IPS-NIHi11 (cell line): ENCODE results near the gene KLHL3.

Source experiments
- DNase-seq: peaks from one replicate; pipeline ENCODE4 v3.0.0; 2012; ENCODE audit warnings: mixed read lengths, low spot score

The KLHL3 gene

DNA sequence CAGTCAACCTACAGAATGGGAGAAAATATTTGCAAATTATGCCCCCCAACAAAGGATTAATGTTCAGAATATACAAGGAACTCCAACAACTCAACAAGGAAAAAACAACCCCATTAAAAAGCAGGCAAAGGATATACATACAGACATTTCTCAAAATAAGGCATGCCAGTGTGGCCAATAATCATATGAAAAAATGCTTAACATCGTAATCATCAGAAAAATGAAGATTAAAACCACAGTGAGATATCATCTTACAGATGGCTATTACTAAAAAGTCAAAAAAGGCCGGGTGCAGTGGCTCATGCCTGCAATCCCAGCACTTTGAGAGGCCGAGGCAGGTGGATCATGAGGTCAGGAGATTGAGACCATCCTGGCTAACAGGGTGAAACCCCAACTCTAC is 103.2 kb downstream of the KLHL3 start:
- DNase-seq = no peak

DNA sequence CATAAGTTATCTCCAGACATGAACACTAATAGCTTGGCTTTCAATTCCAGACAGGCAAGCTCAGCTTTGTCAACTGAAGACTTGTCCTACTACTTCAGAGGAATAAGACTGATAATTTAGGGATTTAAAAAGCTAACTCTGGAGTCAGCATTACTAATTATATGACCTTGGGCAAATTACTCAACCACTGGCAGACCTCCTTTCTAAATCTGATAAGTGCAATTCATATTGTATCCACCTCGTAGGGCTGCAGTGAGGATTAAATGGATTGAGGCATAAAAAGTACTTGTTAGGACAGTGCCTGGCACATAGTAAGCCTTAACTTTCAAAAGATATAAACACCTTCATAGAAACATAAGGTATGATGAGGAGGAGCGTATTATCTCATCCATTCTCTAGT is 104.4 kb downstream of the KLHL3 start:
- DNase-seq = no peak

DNA sequence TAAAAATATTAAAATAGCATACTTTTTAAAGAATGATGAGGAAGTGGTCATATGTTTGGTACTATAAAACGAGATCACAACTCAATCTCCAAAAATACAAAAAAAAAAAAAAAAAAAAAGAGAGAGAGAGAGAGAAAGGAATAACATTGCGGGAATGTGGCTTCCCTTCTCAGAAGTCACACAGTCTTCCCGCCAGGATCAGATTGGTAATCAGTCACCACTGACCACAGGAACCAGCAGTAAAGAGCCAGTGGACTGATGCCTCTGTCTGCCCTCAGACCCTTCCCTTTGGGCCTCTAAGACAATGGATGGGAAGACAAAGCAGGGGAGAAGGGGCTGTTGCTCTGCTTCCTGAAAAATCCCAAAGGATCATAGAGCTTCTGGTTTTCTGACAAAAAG is 104.9 kb downstream of the KLHL3 start:
- DNase-seq = no peak

DNA sequence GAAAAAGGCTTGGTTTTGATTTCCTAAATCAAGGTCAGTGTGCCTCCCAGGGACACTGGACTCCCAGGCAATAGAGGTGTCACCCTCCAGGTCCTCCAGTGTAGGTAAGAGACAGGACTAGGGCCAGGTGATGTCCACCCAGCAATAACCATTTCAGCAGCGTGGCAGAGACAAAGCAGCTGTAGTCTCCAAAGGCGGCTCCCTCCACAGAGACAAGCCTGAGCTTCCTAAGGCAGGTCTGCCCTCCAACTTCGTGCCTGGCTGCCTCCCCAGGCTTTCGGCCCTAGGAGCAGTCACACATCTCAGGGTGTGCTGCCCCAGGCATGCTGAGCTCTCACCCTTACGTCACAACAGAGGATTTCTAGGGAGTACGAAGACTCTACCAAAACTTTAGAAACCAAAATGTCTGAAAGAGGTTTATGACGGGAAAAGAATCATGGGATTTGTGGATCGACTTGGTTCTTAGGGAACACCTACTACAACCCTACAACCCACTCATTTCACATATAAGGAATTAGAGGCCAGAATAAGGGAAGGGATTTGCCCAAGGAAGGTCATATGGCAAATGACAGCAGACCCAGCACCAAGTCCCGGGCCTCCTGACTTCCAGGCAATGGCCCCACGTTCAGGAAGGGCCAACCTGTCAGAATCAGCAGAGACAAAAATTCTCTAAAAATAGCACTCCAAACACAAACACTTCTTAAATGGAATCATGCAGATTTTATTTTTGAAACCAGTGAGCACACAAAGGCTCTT is 105.5 kb downstream of the KLHL3 start:
- DNase-seq = no peak

DNA sequence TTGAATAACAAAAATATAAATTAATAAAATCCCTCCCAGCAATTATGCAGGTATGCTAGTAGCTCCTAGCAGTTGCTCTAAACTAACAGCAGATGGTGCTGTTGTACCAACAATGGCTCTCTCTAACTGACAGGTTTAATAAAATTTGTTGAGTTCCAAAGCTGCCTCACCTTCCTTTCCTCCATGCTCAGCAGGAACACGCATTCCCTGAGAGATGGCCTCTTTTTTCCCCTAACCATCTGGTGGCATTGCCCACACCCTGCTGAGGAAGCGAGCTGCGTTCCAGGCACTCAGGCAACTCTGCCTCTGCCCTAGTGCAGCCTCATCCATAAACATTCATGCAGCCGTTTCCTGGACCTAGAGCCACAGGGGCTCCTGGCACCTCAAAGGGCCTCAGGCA is 106.2 kb downstream of the KLHL3 start:
- DNase-seq = peak; percentile 72

DNA sequence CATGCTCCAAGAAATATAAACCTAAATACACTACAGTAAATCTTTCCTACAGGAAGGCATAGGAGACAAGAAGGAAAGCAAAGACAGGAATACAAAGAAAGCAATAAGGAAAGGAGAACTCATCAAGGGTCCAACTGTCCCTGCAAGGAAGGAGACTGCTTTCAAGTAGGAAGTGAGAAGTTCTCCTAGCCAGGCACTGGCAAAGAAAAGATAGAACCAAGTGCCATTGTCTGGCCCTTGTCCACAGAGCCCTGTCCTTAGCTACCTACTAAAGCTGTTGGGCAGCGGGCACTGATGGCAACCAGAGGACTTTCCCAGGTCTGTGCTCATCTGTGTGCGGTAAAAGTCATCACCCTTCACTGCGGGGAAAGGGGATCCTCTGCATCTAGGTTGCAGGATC is 108.2 kb downstream of the KLHL3 start:
- DNase-seq = no peak

DNA sequence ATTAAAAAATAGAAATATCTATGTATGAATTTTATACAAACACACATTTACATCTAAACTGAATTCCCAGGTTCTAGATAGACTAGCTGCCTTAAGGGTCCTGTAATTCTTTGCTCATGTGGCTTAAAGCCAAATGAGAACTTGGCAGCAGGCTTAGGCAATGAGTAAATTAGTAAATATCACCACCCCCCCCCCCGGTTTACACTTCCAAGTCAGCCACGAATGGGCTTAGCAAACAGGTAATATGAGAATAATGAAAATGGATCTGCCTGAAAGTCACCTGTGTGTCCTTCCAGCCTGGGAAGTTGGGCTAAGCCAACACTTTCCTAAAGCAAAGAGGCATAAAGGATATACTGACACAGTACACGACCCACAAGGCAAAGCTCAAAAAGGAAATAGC is 108.6 kb downstream of the KLHL3 start:
- DNase-seq = no peak

DNA sequence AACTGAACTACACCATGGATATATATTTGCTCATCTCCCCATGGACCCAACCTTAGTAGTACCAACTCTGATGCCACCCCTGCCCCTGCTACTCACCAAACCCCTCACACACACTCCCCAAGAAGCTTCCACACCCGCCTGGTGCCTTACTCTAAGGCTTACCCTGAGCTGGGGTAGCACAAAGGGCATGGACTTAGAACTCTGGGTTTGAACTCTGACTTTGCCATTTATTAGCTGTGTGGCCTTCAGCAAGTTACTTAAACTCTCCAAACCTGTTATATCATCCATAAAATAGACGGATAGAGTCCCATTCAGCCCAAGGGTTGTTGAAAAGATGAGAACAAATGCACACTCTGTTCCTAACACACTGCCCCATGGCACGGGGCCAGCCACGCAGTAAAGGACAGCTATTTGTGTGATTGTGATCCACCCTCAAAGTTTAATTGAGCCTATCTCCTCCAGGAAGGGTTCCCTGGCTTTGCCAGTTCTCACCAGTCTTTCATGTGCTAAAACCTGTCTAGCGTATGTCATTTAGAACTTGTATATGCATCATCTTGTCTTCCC is 111.0 kb downstream of the KLHL3 start:
- no peak for DNase-seq

DNA sequence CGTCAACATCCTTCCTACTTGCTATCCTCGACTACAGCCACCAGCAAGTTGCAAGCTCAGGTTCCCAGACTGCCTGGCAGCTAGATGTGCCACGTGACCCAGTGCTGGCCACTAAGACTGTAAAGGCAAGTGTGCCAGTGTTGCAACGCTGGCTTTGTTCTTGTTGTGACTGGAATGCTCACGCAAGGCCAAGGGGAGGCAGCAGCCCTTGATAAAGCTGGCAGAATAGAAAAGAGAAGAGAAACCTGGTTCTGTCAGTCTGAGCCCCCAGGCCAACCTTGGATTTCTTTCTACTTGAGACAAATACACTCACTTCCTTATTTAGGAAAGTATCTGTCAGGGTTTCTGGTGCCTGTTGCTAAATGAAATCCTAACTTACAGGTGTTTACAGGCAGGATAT is 113.0 kb downstream of the KLHL3 start:
- no peak for DNase-seq

DNA sequence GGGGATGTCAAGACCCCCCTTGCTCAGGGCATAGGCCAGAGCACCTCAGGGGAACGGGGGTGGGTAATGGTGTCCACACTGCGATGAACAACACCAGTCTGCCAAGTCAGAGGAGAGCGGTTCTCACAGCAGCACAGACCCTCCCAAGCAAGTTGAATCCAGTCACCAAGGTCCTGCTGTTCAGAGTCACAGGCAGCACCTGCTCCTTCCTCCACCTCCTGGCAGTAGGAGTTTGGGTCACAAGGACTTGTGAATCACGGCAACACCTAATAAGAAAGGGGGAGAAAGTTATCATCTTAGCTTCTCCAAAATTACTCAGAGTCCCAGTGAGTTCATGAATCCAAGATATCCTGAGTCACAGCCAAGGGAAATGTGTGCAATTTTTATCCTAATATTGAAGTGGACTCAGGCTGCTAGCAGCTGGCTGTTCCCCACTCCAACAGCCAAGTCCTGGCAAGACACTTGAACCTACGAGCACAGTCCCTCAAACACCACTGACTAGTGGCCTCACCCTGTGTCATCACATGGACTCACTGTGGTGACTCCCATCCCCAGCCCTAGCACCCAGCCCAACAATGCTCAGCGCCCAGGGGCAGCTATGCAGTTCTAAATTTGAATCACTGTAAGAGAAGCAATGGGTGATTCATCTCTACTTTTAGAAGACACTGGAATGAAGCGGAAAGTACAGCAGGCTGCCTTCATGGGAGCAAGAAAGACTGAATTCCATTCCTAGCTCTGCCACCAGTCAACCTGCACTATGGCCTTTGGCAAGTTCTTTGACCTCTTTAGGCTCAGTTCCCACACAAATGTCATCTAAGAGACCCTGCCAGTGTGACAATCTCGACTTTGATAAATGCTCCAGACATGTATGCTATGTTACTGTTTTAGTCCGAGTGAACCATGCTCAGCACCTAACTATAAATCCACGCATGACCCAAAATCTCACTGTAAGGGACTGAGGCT is 113.7 kb downstream of the KLHL3 start:
- no peak for DNase-seq

DNA sequence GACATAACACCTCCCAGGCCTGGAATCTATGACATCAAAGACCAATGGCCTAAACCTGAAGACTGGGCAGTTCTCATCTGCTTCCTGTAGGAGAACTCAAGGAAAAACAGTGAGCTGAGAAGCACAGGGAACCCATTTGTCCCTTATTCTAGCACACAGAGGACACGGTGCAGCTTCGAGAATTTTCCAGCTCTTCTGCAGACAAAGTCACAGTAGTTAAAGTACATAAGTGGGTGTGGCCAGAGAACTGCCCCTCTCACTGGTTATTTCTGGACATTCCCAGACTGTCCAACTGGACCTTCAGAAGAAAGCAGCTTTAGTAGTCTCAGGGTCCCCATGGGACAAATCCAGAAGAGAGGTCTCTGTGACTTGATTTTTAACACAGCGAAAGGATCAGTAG is 114.6 kb downstream of the KLHL3 start:
- DNase-seq = no peak

DNA sequence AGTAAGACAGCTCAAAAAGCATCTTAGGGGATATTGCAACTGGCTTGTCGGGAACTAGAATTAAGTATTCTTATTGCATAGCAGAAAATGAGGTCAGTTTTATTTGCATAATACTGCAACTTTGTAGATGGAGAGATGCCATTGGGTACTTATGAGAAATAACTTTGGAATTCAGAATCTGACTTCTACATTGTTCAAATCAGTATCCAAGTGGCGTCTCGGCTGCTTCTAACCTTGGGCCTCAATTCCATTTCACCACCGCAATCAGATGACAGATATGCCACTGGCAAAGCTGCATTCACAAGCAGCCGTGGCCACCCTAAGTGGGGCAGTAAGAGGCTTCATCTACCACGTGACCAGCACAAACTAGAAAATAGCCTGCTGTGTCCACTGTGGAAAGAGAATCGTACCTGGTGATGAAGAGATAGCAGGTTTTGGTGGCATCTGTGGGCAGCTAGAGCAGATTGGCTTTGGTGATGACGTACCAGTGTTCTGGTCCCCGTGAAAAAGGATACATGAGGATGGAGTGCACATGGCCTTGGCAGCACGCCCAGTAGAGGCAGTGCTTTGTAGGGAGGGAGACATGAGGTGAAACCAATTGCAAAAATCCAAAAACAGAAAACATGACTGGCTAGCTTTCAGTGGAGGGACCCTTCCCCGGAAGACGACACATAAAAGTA is 116.6 kb downstream of the KLHL3 start:
- DNase-seq = no peak

DNA sequence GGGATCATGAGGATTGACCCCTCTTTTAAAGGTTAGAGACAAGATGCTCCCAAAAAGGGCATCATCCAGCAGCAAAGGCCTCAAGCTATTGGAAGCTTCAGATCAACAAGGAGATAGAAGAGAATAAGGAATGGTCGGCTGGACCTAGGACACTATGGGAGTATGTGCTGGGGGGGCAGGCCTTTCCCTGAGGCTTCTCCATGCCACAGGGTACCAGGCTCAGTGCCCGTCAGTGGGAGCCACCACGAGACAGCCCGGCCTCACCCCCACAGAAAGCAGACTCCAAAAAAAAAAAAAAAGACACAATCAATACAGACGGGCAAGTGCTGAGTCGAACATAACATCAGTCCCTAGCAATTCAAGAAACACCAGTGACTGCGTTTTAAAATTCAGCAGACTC is 117.4 kb downstream of the KLHL3 start:
- DNase-seq = no peak

DNA sequence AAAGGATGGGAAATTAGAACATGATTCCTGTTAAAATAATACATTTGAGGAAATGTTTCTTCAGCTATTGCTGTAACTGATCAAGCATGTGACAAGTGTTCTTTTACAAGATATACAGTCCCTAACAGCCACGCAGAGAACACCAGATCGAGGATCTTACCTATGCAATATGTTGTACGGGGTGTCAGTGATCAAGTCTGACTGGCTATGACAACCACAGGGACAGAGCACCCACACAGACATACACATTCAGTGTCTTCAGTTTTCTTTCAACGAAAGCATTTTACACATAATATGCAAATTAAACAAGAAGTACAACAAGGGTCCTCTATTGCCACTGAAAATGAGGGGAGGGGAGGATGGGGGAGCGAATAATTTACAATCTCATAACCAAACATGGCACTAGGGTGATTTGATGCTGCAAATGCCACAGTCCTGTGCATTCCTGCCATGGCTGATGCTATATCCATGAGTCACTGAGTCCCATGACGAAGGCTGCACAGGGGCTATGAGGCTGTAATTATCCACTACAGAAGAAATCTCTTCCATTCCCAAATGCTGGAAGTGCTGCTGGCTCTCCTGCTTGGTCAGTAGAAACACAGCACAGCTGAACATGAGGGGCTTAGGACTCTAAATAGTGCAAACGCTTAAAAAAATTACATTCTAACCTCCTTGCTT is 118.2 kb downstream of the KLHL3 start:
- no peak for DNase-seq

DNA sequence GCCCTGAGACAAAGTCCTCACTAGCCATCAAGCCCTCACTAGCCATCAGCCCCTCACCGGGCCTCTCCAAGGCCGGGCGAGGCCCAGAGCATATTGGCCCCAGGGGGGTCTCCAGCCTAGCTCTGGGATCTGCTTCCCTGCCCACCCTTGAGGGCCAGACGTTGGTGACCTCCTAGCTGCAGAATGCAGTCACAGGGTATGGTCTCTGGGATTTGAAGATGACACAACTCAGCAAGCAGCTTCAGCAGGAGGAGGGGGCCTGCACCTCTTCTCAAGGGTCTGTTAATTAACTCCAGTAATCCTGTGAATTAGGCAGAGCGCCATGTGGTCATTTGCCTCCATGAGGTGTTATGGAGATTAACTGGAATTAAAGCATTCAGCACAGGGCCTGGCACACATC is 119.8 kb downstream of the KLHL3 start:
- DNase-seq = no peak

DNA sequence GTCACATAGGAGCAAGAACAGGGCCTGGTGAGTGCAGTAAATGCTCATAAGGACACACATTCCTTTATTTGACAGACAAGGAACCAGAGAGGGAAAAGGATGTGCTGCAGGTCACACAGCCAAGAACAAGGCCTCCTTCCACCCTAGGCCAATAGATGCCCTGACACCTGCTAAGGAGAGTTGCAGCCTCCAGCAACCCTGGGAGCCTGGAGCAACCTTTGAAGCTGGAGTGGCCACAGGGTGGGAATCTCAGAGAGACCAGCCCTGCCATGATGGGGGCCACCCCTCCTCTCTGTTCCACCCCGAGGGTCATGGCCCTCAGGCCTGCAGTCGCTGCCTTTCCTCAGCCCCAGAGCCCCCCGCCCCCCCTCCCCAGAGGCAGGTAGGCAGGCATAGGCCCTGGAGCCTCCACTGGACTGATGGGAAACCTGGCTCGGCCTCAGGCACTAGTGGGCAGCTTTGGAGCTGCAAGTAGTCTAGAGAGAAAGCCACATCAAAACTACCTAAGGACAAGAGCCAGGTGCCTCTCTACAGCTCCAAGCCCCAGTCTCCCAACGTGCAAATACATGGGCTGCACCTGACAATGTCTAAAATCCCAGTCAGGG is 120.6 kb downstream of the KLHL3 start:
- no peak for DNase-seq

DNA sequence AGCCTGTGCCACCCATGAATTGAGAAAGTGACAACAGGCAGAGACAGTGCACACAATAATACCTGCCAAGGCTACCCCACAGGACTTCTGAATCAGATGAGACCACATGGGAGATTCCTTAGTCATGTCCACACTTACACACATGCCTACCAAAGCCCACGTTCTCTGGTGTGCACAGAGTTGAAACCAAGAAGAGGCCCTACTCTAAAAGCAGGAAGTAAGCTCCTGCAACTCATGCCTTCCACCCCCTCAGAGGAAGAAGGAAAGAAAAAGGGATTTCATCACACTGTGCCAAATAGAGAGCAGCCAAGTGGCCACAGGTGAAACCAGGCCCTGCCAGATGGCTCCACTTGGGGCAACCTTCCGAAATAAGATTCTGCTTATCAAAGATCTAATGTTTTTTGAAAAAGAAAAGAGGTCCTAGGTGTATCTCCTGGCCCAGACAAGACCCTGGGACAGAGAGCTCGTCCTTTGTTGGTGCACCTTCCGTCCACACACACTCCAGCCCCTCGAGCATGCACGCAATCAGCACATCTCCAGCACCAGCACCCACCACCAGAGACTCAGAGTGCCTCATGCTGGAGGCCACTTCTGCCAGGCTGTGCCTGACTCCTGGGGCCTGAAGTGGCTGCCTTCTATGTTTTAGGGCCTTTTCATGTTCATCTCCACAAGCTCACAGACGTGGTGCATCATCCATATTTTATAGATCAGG is 122.2 kb downstream of the KLHL3 start:
- DNase-seq = no peak

DNA sequence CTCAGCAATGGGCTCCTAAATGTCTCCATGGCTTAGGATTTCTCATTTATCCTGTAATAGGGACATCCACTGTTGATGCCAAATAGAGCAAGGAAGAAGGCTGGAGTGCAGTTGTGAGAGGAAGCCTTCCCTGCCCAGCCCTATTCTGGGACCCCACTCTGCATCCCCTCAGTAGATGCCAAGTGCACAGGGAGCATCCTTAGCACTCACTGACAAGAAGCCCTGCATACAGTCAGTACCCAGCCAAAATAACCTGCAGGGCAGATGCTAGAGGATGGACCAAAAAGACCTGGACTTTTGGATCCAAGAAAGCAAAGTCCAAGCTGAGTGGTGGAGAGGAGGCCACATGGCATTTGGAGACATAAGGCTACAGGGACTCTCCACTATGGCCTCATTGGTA is 123.3 kb downstream of the KLHL3 start:
- DNase-seq = no peak

DNA sequence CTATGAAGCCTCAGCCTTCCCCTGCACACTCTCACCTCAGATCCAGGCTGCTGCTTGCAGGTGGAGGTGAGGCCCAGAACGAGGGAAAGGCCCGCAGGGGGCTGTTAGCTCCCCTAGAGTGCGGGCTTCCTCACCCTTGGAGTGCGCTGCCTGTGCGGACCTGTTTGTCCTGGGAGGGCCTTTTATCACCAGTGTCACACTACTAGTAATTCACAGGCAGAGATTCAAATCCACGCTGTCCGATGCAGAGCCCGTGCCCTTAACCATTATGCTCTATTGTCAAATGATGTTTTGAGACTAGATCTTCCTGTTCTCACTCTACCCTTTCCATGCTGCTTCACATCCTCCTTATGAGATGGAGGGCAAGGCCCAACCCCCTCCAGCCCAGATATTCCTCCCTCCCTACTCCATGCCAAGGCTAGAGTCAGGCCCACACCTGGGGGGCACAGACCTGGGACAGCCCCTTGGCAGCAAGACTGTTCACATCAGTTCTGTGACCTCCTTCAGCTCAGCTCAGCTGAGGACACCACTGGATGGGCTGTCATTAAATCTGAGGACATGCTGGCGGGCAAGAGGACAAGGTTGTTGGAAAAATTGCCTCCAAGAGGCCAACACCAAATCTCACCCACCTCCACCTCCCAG is 124.0 kb downstream of the KLHL3 start:
- DNase-seq = no peak

DNA sequence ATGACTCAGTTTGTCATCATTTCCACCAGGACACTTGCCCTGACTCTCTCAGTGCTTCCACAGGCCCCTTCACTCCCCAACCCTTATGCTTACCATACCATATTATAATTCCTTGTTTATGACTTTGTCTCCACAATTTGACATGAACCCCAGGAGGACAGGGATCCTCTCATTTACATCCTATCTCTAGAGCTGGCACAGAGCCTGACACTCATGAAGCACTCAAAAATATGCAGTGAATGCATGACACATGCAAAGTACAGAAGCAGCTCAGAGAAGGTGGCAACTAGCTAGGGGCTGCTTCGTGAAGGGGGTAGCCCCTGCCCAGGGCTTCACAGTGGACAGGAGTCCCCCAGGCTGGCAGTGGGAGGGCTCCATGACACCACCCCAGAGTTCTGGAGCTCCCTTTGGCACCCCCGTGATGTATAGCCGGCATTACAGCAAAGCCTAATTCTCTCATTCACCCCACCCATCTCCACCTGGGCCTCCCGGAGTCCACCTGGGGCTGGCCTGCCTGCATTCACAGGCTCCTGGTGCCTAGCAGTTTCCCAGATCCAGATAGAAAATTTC is 124.8 kb downstream of the KLHL3 start:
- no peak for DNase-seq
